Stimulated activated CD8-positive, alpha-beta memory T cell treated with anti-CD3 and anti-CD28 coated beads, Interleukin-2, amount 100 ng/mL, for 1 hour (primary cell): Measurements from ENCODE around the gene HNRNPA0.
A peak's percentile ranks its signal among the peaks of the same experiment; 100 is the strongest.
"Not testable (repeated sequence)": the region's sequence is repeated elsewhere in the genome, so short reads cannot be mapped to it uniquely, and the experiment has no call there.

ENCODE experiments used
- DNase-seq, 2 donors: peaks; one replicate each; pipeline ENCODE4 v3.0.0-alpha.2; 2020; ENCODE audit warnings: low read depth in 2 of 2

The HNRNPA0 gene

GRCh38 chr5:137754188-137754960 is at the start of gene HNRNPA0:
Gene HNRNPA0, minus strand, starts transcription at chr5:137754363. Its CDS starts 297 bp downstream, at chr5:137754066.
- peak; percentile 94 to 96 for DNase-seq

DNA sequence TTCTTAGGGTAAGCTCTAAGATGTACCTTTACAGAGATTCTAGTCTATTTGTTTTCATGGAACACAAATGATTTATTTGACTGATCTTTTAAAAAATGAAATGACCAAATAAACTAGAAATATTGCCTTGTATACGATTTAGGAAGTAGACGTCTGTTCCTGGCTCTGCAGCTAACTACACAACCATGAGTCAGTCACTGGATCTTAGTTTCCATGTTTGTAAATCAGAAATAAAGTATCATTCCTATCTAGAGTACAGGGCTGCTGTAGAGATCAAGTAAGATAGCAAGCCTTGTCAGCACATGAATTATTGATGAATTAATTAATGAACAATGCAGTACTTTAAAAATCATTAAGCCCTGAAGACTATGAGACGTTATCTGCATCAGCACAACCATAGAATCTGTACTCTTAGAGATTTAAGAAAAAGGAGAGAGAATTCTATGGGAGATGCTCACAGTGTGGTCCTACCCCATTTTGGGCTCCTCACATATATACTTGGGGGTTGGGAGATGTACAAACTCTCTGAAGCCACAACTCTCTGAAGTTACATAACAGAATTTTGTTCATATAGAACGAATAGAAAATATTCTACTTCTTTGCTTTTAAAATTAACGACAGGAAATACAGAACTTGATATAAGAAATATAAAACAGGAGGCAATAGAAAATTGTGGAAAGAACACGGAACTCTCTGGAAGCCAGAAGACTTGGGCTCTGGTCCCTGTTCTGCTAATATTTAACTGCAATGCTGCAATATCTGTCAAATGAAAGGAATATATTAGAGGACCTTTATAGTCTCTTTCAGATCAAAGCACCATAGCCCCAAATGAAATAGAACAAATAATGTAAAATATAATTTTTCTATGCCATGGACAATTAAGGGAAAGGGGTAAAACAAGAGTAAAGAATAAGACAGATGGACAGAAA is 48.4 kb upstream of the HNRNPA0 start:
- DNase-seq: no peak

DNA sequence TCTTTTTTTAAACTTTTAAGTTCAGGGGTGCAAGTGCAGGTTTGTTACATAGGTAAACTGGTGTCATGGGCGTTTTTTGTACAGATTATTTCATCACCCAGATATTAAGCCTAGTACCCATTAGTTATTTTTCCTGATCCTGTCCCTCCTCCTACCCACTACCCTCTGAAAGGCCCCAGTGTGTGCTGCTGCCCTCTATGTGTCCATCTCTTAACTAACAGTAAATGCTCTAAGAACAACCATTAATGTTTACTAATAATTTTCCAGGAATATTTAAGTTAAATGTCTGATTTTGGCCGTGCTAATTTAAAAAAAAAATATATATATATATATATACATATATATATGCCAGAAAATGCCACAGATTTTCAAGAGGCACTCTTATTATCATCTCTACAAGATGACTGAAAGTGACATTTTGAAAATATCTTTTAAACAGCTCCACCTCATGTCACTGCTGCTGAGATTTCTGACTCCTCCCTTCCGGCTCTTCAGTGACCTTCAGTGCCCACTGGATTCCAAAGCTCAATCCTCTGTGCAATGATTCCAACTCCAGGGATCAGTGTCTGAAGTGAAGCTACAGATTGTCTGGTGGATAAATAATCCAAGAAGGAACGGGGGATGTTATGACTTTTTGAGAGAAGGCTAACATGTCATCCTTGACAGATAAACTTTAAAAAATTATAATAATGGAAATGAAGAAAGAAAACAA is 46.7 kb upstream of the HNRNPA0 start:
- DNase-seq: no peak

DNA sequence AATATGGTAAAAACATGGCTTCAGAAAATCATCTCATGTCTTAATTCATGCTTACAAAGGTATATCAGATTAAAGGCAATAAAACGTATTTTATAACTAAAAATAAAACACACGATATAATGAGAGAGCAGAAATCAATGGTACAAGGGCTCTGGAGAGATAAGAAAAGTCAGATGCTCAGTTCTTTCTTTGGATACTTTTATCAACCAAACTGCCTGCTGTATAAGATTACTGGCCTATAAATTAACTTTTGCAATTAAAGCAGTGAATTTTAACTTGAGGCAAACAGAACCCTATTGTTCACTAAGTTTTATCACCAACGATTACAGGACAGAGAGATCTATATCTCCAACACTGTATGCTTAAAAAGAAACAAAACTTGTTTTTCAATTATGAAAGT is 42.1 kb upstream of the HNRNPA0 start:
- no peak for DNase-seq

GRCh38 chr5:137794863-137795262 is 40.7 kb upstream of the HNRNPA0 start:
- no peak for DNase-seq

DNA sequence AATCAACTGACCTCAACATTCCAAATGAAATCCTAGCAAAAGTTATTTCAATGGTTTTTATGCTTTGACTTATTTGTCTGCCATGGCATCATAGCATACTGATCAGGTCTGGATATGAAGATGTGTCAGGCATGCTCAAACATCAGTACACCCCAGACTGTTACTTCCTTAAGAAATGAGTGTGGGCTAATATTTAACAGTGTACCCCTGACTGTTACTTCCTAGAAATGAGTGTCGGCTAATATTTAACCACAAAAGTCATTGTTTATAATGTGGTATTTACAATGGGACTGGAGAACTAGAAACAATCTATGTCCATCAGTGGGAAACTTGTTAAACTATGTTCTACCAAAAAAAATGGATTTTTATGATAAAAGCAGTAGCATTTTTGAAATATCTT is 38.1 kb upstream of the HNRNPA0 start:
- no peak for DNase-seq

DNA sequence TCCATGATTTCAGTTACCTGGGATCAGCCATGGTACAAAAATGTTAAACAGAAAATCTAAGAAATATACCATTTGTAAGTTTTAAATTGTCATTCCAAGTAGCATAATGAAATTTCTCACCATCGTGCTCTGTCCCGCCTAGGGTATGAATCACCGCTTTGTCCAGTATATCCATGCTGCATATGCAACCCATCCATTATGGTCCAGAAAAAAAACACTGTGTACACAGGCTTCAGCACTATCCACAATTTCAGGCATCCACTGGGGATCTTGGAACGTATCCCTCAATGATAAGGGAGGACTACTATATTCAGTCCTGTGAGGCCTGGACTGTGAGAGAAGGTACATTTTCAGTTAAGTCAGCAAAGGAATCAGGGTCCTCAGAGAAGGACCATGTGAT is 37.6 kb upstream of the HNRNPA0 start:
- no peak for DNase-seq

- no peak for DNase-seq
Measured at GRCh38 chr5:137791387-137791786, 37.2 kb upstream of the HNRNPA0 start.

DNA sequence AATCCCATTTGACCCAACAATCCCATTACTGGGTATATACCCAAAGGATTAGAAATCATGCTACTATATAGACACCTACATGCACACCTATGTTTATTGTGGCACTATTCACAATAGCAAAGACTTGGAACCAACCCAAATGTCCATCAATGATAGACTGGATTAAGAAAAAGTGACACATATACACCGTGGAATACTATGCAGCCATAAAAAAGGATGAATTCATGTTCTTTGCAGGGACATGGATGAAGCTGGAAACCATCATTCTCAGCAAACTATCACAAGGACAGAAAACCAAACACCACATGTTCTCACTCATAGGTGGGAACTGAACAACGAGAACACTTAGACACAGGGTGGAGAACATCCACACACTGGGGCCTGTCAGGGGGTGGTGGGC is 34.4 kb upstream of the HNRNPA0 start:
- not testable (repeated sequence) for DNase-seq

- no peak for DNase-seq
Measured at GRCh38 chr5:137782984-137783536, 28.9 kb upstream of the HNRNPA0 start.

DNA sequence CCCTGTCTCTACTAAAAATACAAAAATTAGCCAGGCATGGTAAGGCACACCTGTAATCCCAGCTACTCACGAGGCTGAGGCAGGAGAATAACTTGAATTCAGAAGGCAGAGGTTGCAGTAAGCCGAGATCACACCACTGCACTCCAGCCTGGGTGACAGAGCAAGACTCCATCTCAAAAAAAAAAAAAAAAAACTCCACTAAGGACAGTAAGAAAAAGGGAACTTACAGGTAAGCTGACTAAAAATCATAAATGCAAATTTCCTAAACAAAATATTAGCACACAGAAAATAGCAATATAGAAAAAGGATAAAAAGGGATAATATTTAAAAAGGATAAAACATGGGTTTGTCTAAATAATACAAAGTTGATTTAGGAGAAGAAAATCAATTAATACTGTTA is 27.9 kb upstream of the HNRNPA0 start:
- no peak for DNase-seq

GRCh38 chr5:137778772-137779564 is 24.8 kb upstream of the HNRNPA0 start:
- no peak for DNase-seq

DNA sequence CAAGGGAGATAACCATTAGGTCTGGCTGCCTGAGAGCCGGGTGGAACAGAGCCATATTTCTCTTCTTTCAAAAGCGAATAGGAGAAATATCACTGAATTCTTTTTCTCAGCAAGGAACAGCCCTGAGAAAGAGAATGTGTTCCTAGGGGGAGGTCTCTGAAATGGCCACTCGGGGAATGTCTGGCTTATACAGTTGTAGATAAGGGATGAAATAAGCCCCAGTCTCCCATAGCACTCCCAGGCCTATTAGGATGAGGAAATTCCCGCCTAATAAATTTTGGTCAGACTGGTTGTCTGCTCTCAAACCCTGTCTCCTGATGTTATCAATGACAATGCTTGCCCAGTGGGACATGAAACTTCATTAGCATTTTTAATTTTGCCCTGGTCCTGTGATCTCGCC is 13.8 kb upstream of the HNRNPA0 start:
- DNase-seq: not testable (repeated sequence)

DNA sequence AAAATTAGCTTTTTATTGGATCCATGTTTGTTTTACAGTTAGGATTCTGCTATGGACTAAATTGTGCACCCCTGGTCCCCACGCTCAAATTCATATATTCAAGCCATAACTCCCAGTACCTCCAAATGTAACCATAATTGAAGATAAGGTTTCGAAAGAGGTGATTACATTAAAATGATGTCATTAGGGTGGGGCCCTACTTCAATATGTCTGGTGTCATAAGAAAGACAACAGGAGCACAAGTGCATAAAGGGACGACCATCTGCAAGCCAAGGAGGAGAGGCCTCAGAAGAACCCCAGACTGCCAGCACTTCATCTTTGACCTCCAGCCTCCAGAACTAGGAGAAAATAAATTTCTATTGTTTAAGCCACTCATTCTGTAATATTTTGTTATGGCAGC is 7.4 kb upstream of the HNRNPA0 start:
- DNase-seq: no peak

DNA sequence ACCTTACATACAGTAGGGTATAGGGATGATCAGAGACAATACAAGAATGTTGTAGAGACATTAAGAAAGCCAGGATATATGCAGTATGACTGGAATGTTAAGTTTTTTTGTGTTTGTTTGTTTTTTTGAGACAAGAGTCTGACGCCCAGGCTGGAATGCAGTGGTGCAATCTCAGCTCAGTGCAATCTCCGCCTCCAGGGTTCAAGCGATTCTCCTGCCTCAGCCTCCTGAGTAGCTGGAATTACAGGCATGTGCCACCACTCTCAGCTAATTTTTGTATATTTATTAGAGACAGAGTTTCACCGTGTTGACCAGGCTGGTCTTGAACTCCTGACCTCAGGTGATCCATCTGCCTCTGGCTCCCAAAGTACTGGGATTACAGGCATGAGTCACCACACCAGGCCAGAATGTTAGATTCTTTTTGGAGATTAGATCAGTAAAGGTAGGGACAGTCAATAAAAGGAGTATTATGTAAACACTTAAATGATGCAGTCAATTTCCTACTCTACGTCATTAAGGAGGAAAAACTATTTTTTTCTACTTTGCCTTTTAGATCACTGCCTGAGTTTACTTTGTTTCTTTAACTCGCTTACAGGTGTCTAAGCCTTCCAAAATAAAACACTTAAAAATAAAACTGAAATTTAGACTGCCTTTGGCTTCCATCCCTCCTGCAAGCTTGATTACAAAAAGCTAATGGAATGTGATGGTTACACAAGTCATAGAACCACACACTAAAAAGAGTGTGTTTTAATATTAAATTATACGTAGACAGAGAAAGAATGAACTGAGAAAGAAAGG is 6.8 kb upstream of the HNRNPA0 start:
- no peak for DNase-seq

- DNase-seq: no peak
Measured at GRCh38 chr5:137760294-137760693, 6.1 kb upstream of the HNRNPA0 start.

DNA sequence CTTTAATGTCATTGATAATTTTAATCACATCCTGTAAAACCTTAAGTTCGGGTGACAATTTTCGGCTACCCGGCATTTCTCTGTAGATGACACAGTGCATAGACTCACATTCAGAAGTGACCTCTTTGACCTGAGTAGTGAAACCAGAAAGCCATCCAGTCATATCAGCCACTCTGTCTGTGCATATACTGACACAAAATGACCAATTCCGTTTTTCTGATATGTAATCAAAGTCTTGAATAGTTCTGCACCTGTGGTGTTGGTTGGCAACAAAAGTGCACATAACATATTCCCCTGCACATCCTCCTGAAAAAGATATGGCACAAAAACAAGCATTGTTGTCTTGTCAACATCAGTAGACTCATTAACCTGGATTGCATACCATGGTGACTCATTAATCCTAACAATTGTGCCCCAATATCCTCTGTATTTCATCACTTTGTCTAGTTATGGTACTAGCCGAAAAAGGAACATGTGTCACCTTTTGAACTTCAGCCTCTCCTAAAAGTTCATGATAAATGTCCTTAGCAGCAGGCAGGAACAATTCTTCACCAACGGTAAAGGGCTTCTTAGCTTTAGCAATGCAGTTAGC is 4.6 kb upstream of the HNRNPA0 start:
- DNase-seq: no peak

GRCh38 chr5:137758121-137758520 is 4.0 kb upstream of the HNRNPA0 start:
- no peak for DNase-seq

- no peak for DNase-seq
Measured at GRCh38 chr5:137757634-137758033, 3.5 kb upstream of the HNRNPA0 start.
